Neural cell (in vitro differentiated cells): ENCODE data around the gene UBALD1.

ENCODE experiments used
- EP300 ChIP-seq: fragments of 450-650 bp; conservative IDR thresholded peaks from 2 replicates; pipeline ENCODE4 v1.6.1; 2014; ENCODE audit warnings: antibody characterized with exemption, mild to moderate bottlenecking, moderate library complexity; ENCODE audit not compliant: poor library complexity, severe bottlenecking
- EZH2 ChIP-seq: fragments of 200-600, 300-800 bp; shearing (Covaris generic), sonication (generic); IDR thresholded peaks from 2 replicates; pipeline ENCODE4 v1.6.1; 2014; ENCODE audit warnings: antibody characterized with exemption, low read length, borderline replicate concordance, mild to moderate bottlenecking; ENCODE audit not compliant: insufficient read depth, poor library complexity, severe bottlenecking
- MXI1 ChIP-seq: fragments of 450-650 bp; conservative IDR thresholded peaks from 2 replicates; pipeline ENCODE4 v1.6.1; 2014; ENCODE audit warnings: antibody characterized with exemption, mild to moderate bottlenecking; ENCODE audit not compliant: poor library complexity, severe bottlenecking
- RAD21 ChIP-seq: fragments of 450-650 bp; conservative IDR thresholded peaks from 2 replicates; pipeline ENCODE4 v1.6.1; 2014; ENCODE audit warnings: antibody characterized with exemption, mild to moderate bottlenecking, moderate library complexity
- TAF1 ChIP-seq: IDR thresholded peaks from 2 replicates; pipeline ENCODE4 v1.6.1; 2012; ENCODE audit warnings: low read depth
- TF ChIP-seq, protein P1 (sequence below): fragments of 450-650 bp; IDR thresholded peaks from 2 replicates; pipeline ENCODE4 v1.5.1; 2014; ENCODE audit warnings: antibody characterized with exemption, mild to moderate bottlenecking, moderate library complexity; ENCODE audit not compliant: poor library complexity, severe bottlenecking
- TF ChIP-seq, protein P2 (sequence below): IDR thresholded peaks from 2 replicates; pipeline ENCODE4 v1.6.1; 2012; ENCODE audit warnings: borderline replicate concordance

DNA sequence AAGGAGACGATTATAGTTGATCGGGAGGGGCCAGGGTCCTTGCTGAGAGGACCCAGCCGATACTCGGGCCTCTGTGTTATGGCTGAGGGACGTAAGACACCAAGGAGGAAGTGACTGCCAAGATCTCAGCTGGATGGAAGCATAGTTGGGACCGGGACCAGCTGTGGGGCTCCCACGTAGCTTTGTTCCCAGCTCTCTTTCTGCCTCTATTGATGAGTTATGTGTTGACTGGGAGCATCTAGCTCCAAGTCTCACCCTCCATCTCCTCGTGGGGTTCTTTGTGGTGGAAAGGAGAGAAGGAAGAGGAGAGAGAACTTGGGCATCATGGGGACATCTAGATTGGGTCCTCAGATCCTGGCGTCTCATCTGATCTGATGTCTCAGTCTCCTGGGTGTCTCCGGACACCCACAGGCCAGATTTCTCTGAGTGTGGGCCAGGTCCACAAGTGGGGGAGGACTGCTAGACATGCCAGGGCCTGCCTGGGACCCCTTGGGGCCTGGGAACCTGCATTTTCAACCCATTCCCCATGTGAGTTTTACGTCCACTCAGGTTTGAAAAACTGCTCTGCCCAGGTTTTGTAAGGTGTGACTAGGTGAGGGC, 11.0 kb upstream of the UBALD1 start:
- TF ChIP-seq, protein P1, sequence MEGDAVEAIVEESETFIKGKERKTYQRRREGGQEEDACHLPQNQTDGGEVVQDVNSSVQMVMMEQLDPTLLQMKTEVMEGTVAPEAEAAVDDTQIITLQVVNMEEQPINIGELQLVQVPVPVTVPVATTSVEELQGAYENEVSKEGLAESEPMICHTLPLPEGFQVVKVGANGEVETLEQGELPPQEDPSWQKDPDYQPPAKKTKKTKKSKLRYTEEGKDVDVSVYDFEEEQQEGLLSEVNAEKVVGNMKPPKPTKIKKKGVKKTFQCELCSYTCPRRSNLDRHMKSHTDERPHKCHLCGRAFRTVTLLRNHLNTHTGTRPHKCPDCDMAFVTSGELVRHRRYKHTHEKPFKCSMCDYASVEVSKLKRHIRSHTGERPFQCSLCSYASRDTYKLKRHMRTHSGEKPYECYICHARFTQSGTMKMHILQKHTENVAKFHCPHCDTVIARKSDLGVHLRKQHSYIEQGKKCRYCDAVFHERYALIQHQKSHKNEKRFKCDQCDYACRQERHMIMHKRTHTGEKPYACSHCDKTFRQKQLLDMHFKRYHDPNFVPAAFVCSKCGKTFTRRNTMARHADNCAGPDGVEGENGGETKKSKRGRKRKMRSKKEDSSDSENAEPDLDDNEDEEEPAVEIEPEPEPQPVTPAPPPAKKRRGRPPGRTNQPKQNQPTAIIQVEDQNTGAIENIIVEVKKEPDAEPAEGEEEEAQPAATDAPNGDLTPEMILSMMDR: no peak
- TF ChIP-seq, protein P2, sequence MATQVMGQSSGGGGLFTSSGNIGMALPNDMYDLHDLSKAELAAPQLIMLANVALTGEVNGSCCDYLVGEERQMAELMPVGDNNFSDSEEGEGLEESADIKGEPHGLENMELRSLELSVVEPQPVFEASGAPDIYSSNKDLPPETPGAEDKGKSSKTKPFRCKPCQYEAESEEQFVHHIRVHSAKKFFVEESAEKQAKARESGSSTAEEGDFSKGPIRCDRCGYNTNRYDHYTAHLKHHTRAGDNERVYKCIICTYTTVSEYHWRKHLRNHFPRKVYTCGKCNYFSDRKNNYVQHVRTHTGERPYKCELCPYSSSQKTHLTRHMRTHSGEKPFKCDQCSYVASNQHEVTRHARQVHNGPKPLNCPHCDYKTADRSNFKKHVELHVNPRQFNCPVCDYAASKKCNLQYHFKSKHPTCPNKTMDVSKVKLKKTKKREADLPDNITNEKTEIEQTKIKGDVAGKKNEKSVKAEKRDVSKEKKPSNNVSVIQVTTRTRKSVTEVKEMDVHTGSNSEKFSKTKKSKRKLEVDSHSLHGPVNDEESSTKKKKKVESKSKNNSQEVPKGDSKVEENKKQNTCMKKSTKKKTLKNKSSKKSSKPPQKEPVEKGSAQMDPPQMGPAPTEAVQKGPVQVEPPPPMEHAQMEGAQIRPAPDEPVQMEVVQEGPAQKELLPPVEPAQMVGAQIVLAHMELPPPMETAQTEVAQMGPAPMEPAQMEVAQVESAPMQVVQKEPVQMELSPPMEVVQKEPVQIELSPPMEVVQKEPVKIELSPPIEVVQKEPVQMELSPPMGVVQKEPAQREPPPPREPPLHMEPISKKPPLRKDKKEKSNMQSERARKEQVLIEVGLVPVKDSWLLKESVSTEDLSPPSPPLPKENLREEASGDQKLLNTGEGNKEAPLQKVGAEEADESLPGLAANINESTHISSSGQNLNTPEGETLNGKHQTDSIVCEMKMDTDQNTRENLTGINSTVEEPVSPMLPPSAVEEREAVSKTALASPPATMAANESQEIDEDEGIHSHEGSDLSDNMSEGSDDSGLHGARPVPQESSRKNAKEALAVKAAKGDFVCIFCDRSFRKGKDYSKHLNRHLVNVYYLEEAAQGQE: no peak
- TF ChIP-seq EZH2 (no peak), RAD21 (no peak), MXI1 (no peak), TAF1 (no peak), EP300 (no peak)
